ENCODE results near the gene PLK5. TPM values are rescaled to one million over a fixed set of nuclear protein-coding genes. Genes with fewer than 3 reads are reported as not detected.

PLK5 gene
- total RNA-seq, 1 donor from 2014 or later, result 0.09 TPM

- Histone ChIP-seq H4K20me1 (ENCODE audit: insufficient read depth, low read length) (peaks cover 25% of the 10 kb centered on the region), H3K79me2 (ENCODE audit: insufficient read depth, low read length) (peaks cover 21% of the 10 kb centered on the region), H3K4me1 (ENCODE audit: insufficient read depth, low read length) (no peaks in the 10 kb centered on the region), H3K4me2 (ENCODE audit: low read length) (no peak overlapping the region), H3K36me3 (ENCODE audit: insufficient read depth, low read length) (no peaks in the 10 kb centered on the region), H3K27me3 (ENCODE audit: insufficient read depth, low read length) (no peaks in the 10 kb centered on the region), H3K4me3 (ENCODE audit: insufficient read depth, low read depth, low read length) (no peak overlapping the region), H3K27ac (ENCODE audit: low read depth, low read length) (no peak overlapping the region), H2AFZ (ENCODE audit: low read depth, low read length) (no peak overlapping the region), H3K9ac (ENCODE audit: low read length) (no peak overlapping the region), H3K9me3 (ENCODE audit: insufficient read depth, low read depth, low read length) (no peaks in the 10 kb centered on the region)
- TF ChIP-seq CTCF (IDR thresholded peaks at IDR 0.05; ENCODE audit: insufficient read depth, low read depth, low read length) (no peak), EZH2 (IDR thresholded peaks at IDR 0.05; ENCODE audit: insufficient read depth, low read length) (no peak)
- DNase-seq (ENCODE audit: low read depth), result no peak
- Mint-ChIP-seq H3K4me3 (ENCODE audit: unreplicated experiment) (no peak overlapping the region), H3K27ac (ENCODE audit: unreplicated experiment) (peak overlapping the region; percentile 34), H3K4me1 (ENCODE audit: low read depth, unreplicated experiment) (no peaks in the 10 kb centered on the region), H3K36me3 (ENCODE audit: low read depth, unreplicated experiment) (peaks cover 3% of the 10 kb centered on the region), H3K27me3 (ENCODE audit: low read depth, unreplicated experiment) (no peaks in the 10 kb centered on the region), H3K9me3 (ENCODE audit: unreplicated experiment) (no peaks in the 10 kb centered on the region)
- no peak for FAIRE-seq
Measured at GRCh38 chr19:1553415-1553814, 29.5 kb downstream of the PLK5 start.

- DNase-seq (ENCODE audit: low read depth), result no peak
- Histone ChIP-seq H3K4me1 (ENCODE audit: insufficient read depth, low read length) (no peaks in the 10 kb centered on the region), H3K9me3 (ENCODE audit: insufficient read depth, low read depth, low read length) (no peaks in the 10 kb centered on the region), H3K27me3 (ENCODE audit: insufficient read depth, low read length) (no peaks in the 10 kb centered on the region), H2AFZ (ENCODE audit: low read depth, low read length) (no peak overlapping the region), H3K27ac (ENCODE audit: low read depth, low read length) (no peak overlapping the region), H3K9ac (ENCODE audit: low read length) (no peak overlapping the region), H3K36me3 (ENCODE audit: insufficient read depth, low read length) (no peaks in the 10 kb centered on the region), H3K4me3 (ENCODE audit: insufficient read depth, low read depth, low read length) (no peak overlapping the region), H3K79me2 (ENCODE audit: insufficient read depth, low read length) (peaks cover 33% of the 10 kb centered on the region), H3K4me2 (ENCODE audit: low read length) (no peak overlapping the region), H4K20me1 (ENCODE audit: insufficient read depth, low read length) (peaks cover 39% of the 10 kb centered on the region)
- H3K4me1 Mint-ChIP-seq (ENCODE audit: low read depth, unreplicated experiment), result no peaks in the 10 kb centered on the region
- H3K27ac Mint-ChIP-seq (ENCODE audit: unreplicated experiment), result no peak overlapping the region
- H3K36me3 Mint-ChIP-seq (ENCODE audit: low read depth, unreplicated experiment), result peaks cover 3% of the 10 kb centered on the region
- FAIRE-seq, result no peak
- H3K9me3 Mint-ChIP-seq (ENCODE audit: unreplicated experiment), result no peaks in the 10 kb centered on the region
- H3K27me3 Mint-ChIP-seq (ENCODE audit: low read depth, unreplicated experiment), result no peaks in the 10 kb centered on the region
- TF ChIP-seq CTCF (IDR thresholded peaks at IDR 0.05; ENCODE audit: insufficient read depth, low read depth, low read length) (no peak), EZH2 (IDR thresholded peaks at IDR 0.05; ENCODE audit: insufficient read depth, low read length) (no peak)
- H3K4me3 Mint-ChIP-seq (ENCODE audit: unreplicated experiment), result no peak overlapping the region
Measured at GRCh38 chr19:1554968-1555367, 31.1 kb downstream of the PLK5 start.

DNA sequence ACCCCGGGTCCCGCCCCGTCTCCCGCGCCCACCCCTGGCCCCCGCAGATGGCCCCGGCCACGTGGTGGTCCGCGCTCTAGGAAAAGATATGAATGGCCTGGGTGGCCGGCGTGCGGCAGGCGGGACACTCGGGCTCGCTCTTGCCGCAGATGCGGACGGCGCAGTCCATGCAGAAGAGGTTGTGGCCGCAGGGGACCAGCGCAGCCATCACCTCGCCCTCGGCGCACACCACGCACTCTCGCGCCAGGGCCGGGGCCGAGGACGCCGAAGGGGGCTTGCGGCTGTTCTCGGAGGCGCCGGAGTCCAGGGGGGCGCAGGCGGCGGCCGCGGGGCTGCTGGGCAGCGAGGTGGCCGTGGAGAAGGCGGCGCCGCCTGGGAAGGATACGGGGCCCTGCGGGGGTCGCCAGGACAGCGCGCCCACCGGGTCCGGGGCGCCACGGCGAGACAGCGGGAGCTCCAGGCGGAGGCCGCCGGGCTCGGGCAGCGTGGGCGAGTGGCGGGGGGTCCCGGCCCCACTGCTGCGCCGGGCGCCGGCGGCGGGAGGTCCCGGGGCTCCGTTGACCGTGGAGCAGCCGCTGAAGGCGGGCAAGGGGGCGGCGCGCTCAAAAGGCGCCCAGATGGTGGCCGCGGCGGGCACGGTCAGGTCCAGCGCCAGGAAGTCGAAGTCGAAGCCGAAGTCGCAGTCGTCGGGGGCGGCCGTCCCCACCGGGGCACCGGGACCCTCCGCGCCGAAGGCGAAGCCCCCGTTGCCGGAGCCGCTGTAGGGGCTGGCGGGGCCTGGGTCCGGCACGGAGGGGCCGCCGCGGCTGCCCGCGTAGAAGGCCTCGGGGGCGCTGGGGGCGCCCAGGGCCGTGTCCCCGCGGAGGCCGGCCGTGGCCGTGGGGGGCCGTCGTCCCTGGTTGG lies 31.9 kb downstream of the PLK5 start:
- no peak for FAIRE-seq
- H3K4me2 ChIP-seq (ENCODE audit: low read length), result no peak overlapping the region
- no peak overlapping the region for H3K4me3 ChIP-seq (ENCODE audit: insufficient read depth, low read depth, low read length)
- Mint-ChIP-seq H3K9me3 (ENCODE audit: unreplicated experiment) (no peaks in the 10 kb centered on the region), H3K36me3 (ENCODE audit: low read depth, unreplicated experiment) (peaks cover 3% of the 10 kb centered on the region), H3K4me1 (ENCODE audit: low read depth, unreplicated experiment) (no peaks in the 10 kb centered on the region), H3K27me3 (ENCODE audit: low read depth, unreplicated experiment) (no peaks in the 10 kb centered on the region), H3K27ac (ENCODE audit: unreplicated experiment) (no peak overlapping the region), H3K4me3 (ENCODE audit: unreplicated experiment) (no peak overlapping the region)
- H3K27me3 ChIP-seq (ENCODE audit: insufficient read depth, low read length), result no peaks in the 10 kb centered on the region
- H3K9me3 ChIP-seq (ENCODE audit: insufficient read depth, low read depth, low read length), result no peaks in the 10 kb centered on the region
- H3K36me3 ChIP-seq (ENCODE audit: insufficient read depth, low read length), result no peaks in the 10 kb centered on the region
- no peak overlapping the region for H3K27ac ChIP-seq (ENCODE audit: low read depth, low read length)
- TF ChIP-seq CTCF (IDR thresholded peaks at IDR 0.05; ENCODE audit: insufficient read depth, low read depth, low read length) (no peak), EZH2 (IDR thresholded peaks at IDR 0.05; ENCODE audit: insufficient read depth, low read length) (no peak)
- H3K4me1 ChIP-seq (ENCODE audit: insufficient read depth, low read length), result no peaks in the 10 kb centered on the region
- peaks cover 47% of the 10 kb centered on the region for H4K20me1 ChIP-seq (ENCODE audit: insufficient read depth, low read length)
- DNase-seq (ENCODE audit: low read depth), result no peak
- no peak overlapping the region for H3K9ac ChIP-seq (ENCODE audit: low read length)
- H2AFZ ChIP-seq (ENCODE audit: low read depth, low read length), result no peak overlapping the region
- H3K79me2 ChIP-seq (ENCODE audit: insufficient read depth, low read length), result peaks cover 41% of the 10 kb centered on the region

All from astrocyte (in vitro differentiated cells and primary cell).